ENCODE data around the gene TBC1D22A. TPM values are rescaled to one million over a fixed set of nuclear protein-coding genes. Genes with fewer than 3 reads are reported as not detected.

TBC1D22A gene
- total RNA-seq, 1 donor from 2014 or later: 10.6 TPM

DNA sequence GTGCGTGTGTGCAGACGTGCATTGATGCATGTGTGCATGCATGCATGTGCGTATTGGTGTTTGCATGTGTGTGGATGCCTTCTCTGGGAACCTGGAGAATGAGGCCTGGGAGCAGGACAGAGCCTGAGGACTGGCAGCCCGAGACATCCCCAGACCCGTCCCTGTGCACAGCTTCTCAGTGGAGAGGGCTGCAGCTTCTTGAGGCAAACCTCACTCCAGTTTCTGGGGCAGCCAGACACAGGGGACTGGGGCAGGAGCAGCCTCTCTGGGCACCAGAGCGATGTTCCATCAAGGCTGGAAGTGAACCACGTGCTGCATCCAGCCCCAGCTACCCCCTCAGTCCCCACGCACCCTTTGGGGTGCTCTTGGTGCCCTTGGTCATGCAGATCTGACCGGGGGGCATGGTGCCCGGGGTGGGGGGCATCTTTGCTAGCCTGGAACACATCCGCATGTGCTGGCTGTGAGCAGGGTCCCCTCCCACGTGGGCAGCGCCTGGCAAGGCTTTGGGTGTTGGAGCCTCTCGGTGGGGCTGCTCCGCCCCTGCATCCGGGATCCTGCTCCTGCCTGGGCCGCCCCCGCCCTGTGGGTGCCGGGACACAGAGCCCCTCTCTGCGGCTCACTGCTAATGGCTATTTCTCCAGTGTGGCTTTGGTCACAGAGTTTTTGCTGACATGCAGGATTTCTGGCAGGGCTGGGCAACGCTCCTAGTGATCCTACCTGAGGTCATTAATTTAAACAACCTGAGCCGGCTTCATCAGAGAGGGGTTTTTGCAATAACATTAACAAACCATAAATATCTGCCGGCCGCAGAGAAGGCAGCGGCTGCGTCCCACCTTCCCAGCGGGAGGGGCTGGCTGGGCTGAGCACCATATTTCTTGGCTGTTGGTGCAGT is 434.7 kb downstream of the TBC1D22A start:
- Histone ChIP-seq H3K79me2 (ENCODE audit: low read depth) (no peaks in the 10 kb centered on the region), H2AFZ (replicated peaks) (no peak overlapping the region), H3F3A (ENCODE audit: low read depth) (no peaks in the 10 kb centered on the region), H3K9me3 (ENCODE audit: low read depth) (no peaks in the 10 kb centered on the region), H3K36me3 (no peaks in the 10 kb centered on the region), H3K4me1 (no peaks in the 10 kb centered on the region), H3K9ac (no peak overlapping the region), H3K4me3 (no peak overlapping the region), H3K4me2 (no peak overlapping the region), H3K27ac (no peak overlapping the region), H4K20me1 (ENCODE audit: low read depth) (no peaks in the 10 kb centered on the region), H3K27me3 (no peaks in the 10 kb centered on the region)
- Mint-ChIP-seq H3K27ac (no peak overlapping the region), H3K4me1 (no peaks in the 10 kb centered on the region), H3K9me3 (no peaks in the 10 kb centered on the region), H3K36me3 (no peaks in the 10 kb centered on the region), H3K27me3 (ENCODE audit: insufficient read depth, low read depth) (peaks cover 9% of the 10 kb centered on the region), H3K4me3 (no peak overlapping the region)
- no peak for DNase-seq (ENCODE audit: low spot score)
- TF ChIP-seq EZH2 (IDR thresholded peaks at IDR 0.05) (no peak), EZH2phosphoT487 (IDR thresholded peaks at IDR 0.05) (no peak)
- TF ChIP-seq, protein P1, sequence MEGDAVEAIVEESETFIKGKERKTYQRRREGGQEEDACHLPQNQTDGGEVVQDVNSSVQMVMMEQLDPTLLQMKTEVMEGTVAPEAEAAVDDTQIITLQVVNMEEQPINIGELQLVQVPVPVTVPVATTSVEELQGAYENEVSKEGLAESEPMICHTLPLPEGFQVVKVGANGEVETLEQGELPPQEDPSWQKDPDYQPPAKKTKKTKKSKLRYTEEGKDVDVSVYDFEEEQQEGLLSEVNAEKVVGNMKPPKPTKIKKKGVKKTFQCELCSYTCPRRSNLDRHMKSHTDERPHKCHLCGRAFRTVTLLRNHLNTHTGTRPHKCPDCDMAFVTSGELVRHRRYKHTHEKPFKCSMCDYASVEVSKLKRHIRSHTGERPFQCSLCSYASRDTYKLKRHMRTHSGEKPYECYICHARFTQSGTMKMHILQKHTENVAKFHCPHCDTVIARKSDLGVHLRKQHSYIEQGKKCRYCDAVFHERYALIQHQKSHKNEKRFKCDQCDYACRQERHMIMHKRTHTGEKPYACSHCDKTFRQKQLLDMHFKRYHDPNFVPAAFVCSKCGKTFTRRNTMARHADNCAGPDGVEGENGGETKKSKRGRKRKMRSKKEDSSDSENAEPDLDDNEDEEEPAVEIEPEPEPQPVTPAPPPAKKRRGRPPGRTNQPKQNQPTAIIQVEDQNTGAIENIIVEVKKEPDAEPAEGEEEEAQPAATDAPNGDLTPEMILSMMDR (IDR thresholded peaks at IDR 0.05): no peak

- DNase-seq (ENCODE audit: low spot score): no peak
- no peaks in the 10 kb centered on the region for H3K27me3 ChIP-seq
- no peak overlapping the region for H3K4me2 ChIP-seq
- H3F3A ChIP-seq (ENCODE audit: low read depth): no peaks in the 10 kb centered on the region
- no peak overlapping the region for H2AFZ ChIP-seq (replicated peaks)
- no peak overlapping the region for H3K27ac ChIP-seq
- TF ChIP-seq, protein P1 (IDR thresholded peaks at IDR 0.05): no peak
- TF ChIP-seq EZH2 (IDR thresholded peaks at IDR 0.05) (no peak), EZH2phosphoT487 (IDR thresholded peaks at IDR 0.05) (no peak)
- H3K27me3 Mint-ChIP-seq (ENCODE audit: insufficient read depth, low read depth): peaks cover 9% of the 10 kb centered on the region
- no peaks in the 10 kb centered on the region for H3K4me1 Mint-ChIP-seq
- no peak overlapping the region for H3K9ac ChIP-seq
- H3K36me3 ChIP-seq: no peaks in the 10 kb centered on the region
- H3K79me2 ChIP-seq (ENCODE audit: low read depth): no peaks in the 10 kb centered on the region
- no peaks in the 10 kb centered on the region for H3K4me1 ChIP-seq
- H3K9me3 Mint-ChIP-seq: no peaks in the 10 kb centered on the region
- H3K9me3 ChIP-seq (ENCODE audit: low read depth): no peaks in the 10 kb centered on the region
- no peaks in the 10 kb centered on the region for H4K20me1 ChIP-seq (ENCODE audit: low read depth)
- H3K27ac Mint-ChIP-seq: no peak overlapping the region
- H3K36me3 Mint-ChIP-seq: no peaks in the 10 kb centered on the region
- no peak overlapping the region for H3K4me3 ChIP-seq
- H3K4me3 Mint-ChIP-seq: no peak overlapping the region
Measured at GRCh38 chr22:47197773-47198500, 435.5 kb downstream of the TBC1D22A start.

DNA sequence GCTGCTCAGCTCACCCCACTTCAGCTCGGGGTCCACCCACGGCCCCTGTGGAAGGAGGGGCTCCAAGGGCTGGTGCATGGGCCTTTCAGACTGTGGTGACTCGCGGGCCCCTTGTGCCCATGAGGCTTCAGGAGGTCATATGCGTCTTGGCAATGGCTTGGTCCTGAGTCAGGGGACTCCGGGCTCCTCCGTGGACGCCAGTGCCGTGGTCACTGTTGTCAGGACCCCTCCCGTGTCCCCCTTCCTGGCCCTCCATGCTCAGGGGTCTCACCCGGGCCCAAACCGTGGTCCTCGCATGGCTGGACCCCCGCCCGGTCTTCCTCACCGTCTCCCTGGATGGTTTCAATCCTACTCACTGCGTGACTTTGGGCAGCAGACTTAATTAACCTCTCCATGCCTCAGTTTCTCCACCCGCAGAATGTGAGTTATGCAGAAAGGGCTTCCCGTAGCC is 436.4 kb downstream of the TBC1D22A start:
- H3K9me3 Mint-ChIP-seq: no peaks in the 10 kb centered on the region
- no peak for DNase-seq (ENCODE audit: low spot score)
- no peaks in the 10 kb centered on the region for H3K36me3 Mint-ChIP-seq
- H3K27me3 Mint-ChIP-seq (ENCODE audit: insufficient read depth, low read depth): peaks cover 9% of the 10 kb centered on the region
- H3K4me3 ChIP-seq: no peak overlapping the region
- H3F3A ChIP-seq (ENCODE audit: low read depth): no peaks in the 10 kb centered on the region
- no peaks in the 10 kb centered on the region for H4K20me1 ChIP-seq (ENCODE audit: low read depth)
- no peak overlapping the region for H3K27ac Mint-ChIP-seq
- H3K4me3 Mint-ChIP-seq: no peak overlapping the region
- H3K4me2 ChIP-seq: no peak overlapping the region
- TF ChIP-seq EZH2 (IDR thresholded peaks at IDR 0.05) (no peak), EZH2phosphoT487 (IDR thresholded peaks at IDR 0.05) (no peak)
- TF ChIP-seq, protein P1 (IDR thresholded peaks at IDR 0.05): no peak
- H3K4me1 Mint-ChIP-seq: no peaks in the 10 kb centered on the region
- H3K27me3 ChIP-seq: no peaks in the 10 kb centered on the region
- H3K36me3 ChIP-seq: no peaks in the 10 kb centered on the region
- H2AFZ ChIP-seq (replicated peaks): no peak overlapping the region
- H3K4me1 ChIP-seq: no peaks in the 10 kb centered on the region
- H3K9me3 ChIP-seq (ENCODE audit: low read depth): no peaks in the 10 kb centered on the region
- H3K9ac ChIP-seq: no peak overlapping the region
- H3K79me2 ChIP-seq (ENCODE audit: low read depth): no peaks in the 10 kb centered on the region
- no peak overlapping the region for H3K27ac ChIP-seq

All from neural progenitor cell (in vitro differentiated cells).